ENCODE measurements around the gene APMAP. TPM values are rescaled to one million over a fixed set of nuclear protein-coding genes. Genes with fewer than 3 reads are reported as not detected.

The APMAP gene
- total RNA-seq, 1 experiment from 2014 or later, result 67.8 TPM

DNA sequence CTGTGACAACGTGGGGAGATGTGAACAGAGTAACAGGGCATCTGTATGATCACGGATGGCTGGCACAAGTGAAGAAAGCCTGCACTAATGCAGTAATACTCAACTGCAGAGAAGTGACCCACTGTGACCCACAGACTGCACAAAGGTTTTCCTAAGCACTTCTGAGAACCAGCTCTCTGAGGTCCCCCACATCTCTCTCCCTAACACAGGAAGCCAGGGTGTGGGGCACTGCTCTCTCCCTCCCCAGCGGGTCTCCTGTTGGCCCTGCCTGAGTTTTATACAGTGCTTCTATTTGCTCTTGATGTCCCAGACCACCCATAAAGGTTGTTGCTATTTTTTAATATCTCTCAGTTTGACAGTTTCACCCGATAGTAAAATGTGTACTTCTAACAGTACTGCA, 11.3 kb downstream of the APMAP start:
- no peak overlapping the region for H3K4me3 Mint-ChIP-seq
- no peak overlapping the region for H4K91ac ChIP-seq (ENCODE audit: insufficient read length, low read depth, low read length)
- no peak overlapping the region for H2AK5ac ChIP-seq (ENCODE audit: insufficient read length, low read length)
- H3K4me1 Mint-ChIP-seq, result no peaks in the 10 kb centered on the region
- H2AFZ ChIP-seq (ENCODE audit: low read length), result no peak overlapping the region
- no CpG with 5 or more reads among the region's 4 CpGs for whole genome bisulfite sequencing (ENCODE audit: extremely low coverage, insufficient read length, low lambda C conversion rate)
- no peak overlapping the region for H3K14ac ChIP-seq (ENCODE audit: insufficient read depth, low read length)
- H3K27me3 Mint-ChIP-seq (ENCODE audit: low read depth), result no peaks in the 10 kb centered on the region; the same call in 1 of the 2 replicates
- H3K4ac ChIP-seq (ENCODE audit: low read depth, low read length), result no peak overlapping the region
- H3K23me2 ChIP-seq (ENCODE audit: insufficient read length, low read depth, low read length, poor library complexity, severe bottlenecking), result no peaks in the 10 kb centered on the region
- no peaks in the 10 kb centered on the region; the same call in 1 of the 2 replicates for H3K79me2 ChIP-seq (ENCODE audit: insufficient read depth, low read length)
- peak; percentile 3 for DNase-seq
- H3T11ph ChIP-seq (ENCODE audit: low read length), result no peak overlapping the region
- no peaks in the 10 kb centered on the region for H3K4me1 ChIP-seq (ENCODE audit: insufficient read depth, low read length)
- no peak overlapping the region for H3K9ac ChIP-seq (ENCODE audit: extremely low read depth, insufficient read length, low read length)
- no peak overlapping the region for H2BK5ac ChIP-seq (ENCODE audit: insufficient read length, low read length)
- no peak overlapping the region for H2BK120ac ChIP-seq (ENCODE audit: low read depth, low read length, poor library complexity, severe bottlenecking)
- no peak overlapping the region for H3K4me2 ChIP-seq (ENCODE audit: insufficient read depth, insufficient read length, low read length)
- no peak overlapping the region for H3K23ac ChIP-seq (ENCODE audit: insufficient read length, low read depth, low read length)
- H3K18ac ChIP-seq (ENCODE audit: insufficient read length, low read depth, low read length), result no peak overlapping the region
- peaks cover 65 to 74% (median 70%) of the 10 kb centered on the region in 3 experiments for H3K36me3 Mint-ChIP-seq (ENCODE audit: insufficient read depth in 1 of 3, low read depth in 3 of 3)
- TF ChIP-seq, protein P1, sequence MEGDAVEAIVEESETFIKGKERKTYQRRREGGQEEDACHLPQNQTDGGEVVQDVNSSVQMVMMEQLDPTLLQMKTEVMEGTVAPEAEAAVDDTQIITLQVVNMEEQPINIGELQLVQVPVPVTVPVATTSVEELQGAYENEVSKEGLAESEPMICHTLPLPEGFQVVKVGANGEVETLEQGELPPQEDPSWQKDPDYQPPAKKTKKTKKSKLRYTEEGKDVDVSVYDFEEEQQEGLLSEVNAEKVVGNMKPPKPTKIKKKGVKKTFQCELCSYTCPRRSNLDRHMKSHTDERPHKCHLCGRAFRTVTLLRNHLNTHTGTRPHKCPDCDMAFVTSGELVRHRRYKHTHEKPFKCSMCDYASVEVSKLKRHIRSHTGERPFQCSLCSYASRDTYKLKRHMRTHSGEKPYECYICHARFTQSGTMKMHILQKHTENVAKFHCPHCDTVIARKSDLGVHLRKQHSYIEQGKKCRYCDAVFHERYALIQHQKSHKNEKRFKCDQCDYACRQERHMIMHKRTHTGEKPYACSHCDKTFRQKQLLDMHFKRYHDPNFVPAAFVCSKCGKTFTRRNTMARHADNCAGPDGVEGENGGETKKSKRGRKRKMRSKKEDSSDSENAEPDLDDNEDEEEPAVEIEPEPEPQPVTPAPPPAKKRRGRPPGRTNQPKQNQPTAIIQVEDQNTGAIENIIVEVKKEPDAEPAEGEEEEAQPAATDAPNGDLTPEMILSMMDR (conservative IDR thresholded peaks at IDR 0.05), result no peak
- no peak overlapping the region for H4K5ac ChIP-seq (ENCODE audit: insufficient read length, low read depth, low read length)
- H4K20me1 ChIP-seq (ENCODE audit: control insufficient read depth, insufficient read depth, insufficient read length), result no peaks in the 10 kb centered on the region
- H2BK15ac ChIP-seq (ENCODE audit: low read depth, low read length), result no peak overlapping the region
- H3K9me3 Mint-ChIP-seq, result peaks cover 15 to 23% of the 10 kb centered on the region in 2 experiments
- H3K56ac ChIP-seq (ENCODE audit: insufficient read length, low read depth, low read length), result no peak overlapping the region
- H2BK20ac ChIP-seq (ENCODE audit: low read depth, low read length, poor library complexity, severe bottlenecking), result no peak overlapping the region
- H2BK12ac ChIP-seq (ENCODE audit: insufficient read length, low read depth, low read length), result no peak overlapping the region
- no peaks in the 10 kb centered on the region for H3K27me3 ChIP-seq (ENCODE audit: insufficient read depth, low read length)
- H3K9me3 ChIP-seq (ENCODE audit: control insufficient read depth, low read depth, low read length), result peaks cover 21% of the 10 kb centered on the region
- H4K8ac ChIP-seq (replicated peaks; ENCODE audit: insufficient read length, low read depth, low read length), result no peak overlapping the region
- H3K27ac ChIP-seq (ENCODE audit: insufficient read length, low read depth, low read length), result no peak overlapping the region
- peaks cover 7% of the 10 kb centered on the region for H3K79me1 ChIP-seq (ENCODE audit: insufficient read depth, low read depth, low read length, poor library complexity, severe bottlenecking)
- no peak overlapping the region for H3K27ac Mint-ChIP-seq
